GM12874 (cell line): ENCODE results near the gene NRL.

ENCODE experiments used
- TF ChIP-seq, protein P1 (sequence below): IDR thresholded peaks from 2 replicates; pipeline ENCODE4 v1.5.1; 2011; ENCODE audit warnings: low read depth, mild to moderate bottlenecking, control low read depth, low read length, moderate library complexity; ENCODE audit not compliant: insufficient read depth

Gene NRL

DNA sequence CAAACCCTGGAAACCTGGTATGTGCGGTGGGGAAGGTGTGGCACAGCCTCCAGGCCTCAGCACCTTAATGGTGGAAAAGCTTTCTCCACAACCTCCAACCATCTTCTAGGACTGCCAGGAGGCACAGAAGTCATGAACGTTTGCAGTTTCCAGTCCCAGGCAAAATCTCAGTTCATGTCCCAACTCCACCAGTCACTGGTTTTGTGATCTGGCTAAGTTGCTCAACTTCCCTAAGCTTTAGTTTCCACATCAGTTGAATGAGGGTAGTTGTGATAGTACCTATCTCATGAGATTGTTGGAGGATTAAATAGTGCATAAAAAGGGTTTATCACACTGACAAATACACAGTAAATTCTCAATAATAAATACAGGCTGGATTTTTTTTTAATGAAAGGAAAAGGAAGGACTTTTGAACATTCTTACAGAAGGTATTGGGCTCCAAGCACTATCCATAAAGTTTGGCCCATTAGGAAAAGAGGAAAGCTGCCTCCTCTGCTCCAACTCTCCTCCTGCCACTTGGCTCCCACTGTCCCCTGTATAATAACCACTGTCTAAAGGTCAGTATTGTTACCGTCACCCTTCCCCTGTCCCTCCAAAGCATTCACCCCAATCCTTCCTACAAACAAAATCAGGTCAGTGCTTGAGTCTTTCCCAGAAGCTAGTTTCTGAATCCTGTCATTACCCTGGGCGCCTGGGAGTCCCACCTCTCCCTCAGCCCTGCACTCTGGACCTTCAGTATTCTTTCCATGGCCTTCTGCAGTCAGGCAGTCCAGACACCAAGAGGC lies 14.4 kb downstream of the NRL start:
- TF ChIP-seq, protein P1, sequence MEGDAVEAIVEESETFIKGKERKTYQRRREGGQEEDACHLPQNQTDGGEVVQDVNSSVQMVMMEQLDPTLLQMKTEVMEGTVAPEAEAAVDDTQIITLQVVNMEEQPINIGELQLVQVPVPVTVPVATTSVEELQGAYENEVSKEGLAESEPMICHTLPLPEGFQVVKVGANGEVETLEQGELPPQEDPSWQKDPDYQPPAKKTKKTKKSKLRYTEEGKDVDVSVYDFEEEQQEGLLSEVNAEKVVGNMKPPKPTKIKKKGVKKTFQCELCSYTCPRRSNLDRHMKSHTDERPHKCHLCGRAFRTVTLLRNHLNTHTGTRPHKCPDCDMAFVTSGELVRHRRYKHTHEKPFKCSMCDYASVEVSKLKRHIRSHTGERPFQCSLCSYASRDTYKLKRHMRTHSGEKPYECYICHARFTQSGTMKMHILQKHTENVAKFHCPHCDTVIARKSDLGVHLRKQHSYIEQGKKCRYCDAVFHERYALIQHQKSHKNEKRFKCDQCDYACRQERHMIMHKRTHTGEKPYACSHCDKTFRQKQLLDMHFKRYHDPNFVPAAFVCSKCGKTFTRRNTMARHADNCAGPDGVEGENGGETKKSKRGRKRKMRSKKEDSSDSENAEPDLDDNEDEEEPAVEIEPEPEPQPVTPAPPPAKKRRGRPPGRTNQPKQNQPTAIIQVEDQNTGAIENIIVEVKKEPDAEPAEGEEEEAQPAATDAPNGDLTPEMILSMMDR = no peak

DNA sequence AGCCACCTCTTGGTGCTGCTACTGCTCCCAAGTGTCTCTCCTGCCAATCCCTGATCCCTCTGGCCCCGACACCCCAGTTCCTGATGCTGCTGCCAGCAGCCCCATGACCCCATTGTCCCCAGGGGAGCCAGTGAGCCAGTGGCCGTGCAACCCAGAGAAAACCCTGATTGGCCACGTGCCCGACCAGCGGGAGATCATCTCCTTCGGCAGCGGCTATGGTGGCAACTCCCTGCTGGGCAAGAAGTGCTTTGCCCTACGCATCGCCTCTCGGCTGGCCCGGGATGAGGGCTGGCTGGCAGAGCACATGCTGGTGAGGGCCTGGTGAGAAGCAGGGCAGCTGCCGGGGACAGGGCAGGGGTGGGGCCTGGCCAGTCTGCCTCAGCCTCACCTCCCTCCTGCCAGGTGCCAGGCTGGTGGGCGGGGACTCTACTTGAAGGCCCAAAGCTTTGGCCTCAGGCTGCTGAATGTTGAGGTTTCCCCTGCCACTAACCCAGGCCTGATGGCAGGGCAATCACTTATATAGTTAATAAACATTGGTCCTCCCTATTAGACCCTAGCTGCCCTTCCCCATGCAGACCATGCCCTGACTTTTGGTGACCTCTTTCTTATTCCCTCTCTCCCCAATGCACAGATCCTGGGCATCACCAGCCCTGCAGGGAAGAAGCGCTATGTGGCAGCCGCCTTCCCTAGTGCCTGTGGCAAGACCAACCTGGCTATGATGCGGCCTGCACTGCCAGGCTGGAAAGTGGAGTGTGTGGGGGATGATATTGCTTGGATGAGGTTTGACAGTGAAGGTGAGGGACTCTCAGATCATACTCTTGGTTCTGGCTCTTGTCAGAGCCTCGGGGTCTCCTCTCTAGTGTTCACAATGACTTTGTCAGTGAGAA lies 15.6 kb downstream of the NRL start:
- TF ChIP-seq, protein P1 = no peak

GRCh38 chr14:24098229-24098926 lies 16.4 kb downstream of the NRL start:
- TF ChIP-seq, protein P1 = no peak

- TF ChIP-seq, protein P1 = no peak
Observed at GRCh38 chr14:24096545-24097181, 18.1 kb downstream of the NRL start.

DNA sequence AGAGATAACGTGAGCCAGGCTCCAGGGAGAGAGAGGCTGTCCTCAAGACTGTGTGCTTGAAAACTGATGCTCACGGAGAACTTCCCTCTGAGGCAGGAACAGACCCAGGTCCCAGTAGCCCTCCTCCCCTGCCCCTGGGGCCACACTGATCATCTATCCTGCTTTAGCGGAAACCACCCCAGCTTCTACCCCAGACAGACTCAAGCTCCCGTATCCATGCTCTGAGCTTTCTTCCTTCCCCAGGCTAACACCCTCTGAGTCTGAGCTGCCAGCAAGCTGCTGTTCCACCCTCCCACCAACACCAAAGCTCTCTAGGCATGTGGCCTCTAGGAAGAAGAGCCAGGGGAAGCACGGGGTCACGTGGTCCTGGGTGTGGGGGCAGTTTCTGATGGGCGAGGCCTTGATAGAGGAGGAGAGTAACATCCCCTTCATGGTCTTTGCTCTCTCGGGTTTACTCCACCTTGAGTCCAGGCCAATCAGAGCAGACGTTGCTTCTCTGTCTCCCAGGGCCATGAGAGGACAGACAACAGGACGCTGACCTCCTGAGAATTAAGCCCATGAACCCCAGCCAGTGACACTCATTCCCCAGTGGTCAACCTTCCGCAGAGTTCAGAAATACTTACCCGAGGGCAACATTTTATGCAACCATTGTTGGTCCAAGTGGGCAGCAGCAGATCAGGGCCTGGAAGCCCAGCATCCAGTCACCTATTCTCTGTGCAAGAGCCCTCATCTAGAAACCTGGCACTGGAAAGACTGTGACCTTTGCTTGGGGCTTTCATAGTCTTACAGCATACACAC lies 19.3 kb downstream of the NRL start:
- TF ChIP-seq, protein P1 = no peak

- TF ChIP-seq, protein P1 = no peak
Observed at GRCh38 chr14:24094841-24095270, 19.9 kb downstream of the NRL start.
